ENCODE results near the gene RIMS4.

RIMS4 gene

GRCh38 chr20:44709380-44709779 lies 101.0 kb downstream of the RIMS4 start:
- Mint-ChIP-seq H3K4me1 (no peaks in the 10 kb centered on the region), H3K4me3 (no peak overlapping the region), H3K36me3 (ENCODE audit: low read depth) (no peaks in the 10 kb centered on the region), H3K9me3 (no peaks in the 10 kb centered on the region), H3K27ac (no peak overlapping the region), H3K27me3 (peaks cover under 1% of the 10 kb centered on the region)
- no peak for ATAC-seq
- no peak for DNase-seq

DNA sequence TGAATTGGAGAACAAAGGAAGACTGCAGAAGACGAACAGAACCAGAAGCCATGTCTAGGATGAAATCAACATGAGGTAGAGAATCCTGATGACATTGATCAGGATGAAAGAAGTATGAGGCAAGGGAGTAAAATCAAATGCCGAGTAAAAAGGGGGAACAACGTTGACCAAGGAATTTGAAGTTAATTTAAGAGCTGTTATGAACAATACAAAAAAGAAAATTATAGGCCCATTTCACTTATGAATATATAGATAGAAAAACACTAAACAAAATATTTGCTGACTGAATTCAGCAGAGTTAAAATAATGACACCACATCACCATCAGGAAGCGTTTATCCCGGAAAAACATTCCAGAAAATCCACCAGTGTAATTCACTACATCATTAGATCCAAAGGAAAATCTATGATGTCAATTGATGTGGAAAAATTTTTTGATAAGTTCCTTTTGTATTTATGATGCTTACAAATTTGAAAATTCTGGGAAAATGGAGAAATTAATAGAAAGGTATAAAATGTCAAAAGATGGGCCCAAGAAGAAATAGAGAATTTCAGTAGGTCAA lies 103.2 kb downstream of the RIMS4 start:
- Mint-ChIP-seq H3K27ac (no peak overlapping the region), H3K4me3 (no peak overlapping the region), H3K36me3 (ENCODE audit: low read depth) (no peaks in the 10 kb centered on the region), H3K27me3 (no peaks in the 10 kb centered on the region), H3K4me1 (no peaks in the 10 kb centered on the region), H3K9me3 (no peaks in the 10 kb centered on the region)
- no peak for DNase-seq
- no peak for ATAC-seq

DNA sequence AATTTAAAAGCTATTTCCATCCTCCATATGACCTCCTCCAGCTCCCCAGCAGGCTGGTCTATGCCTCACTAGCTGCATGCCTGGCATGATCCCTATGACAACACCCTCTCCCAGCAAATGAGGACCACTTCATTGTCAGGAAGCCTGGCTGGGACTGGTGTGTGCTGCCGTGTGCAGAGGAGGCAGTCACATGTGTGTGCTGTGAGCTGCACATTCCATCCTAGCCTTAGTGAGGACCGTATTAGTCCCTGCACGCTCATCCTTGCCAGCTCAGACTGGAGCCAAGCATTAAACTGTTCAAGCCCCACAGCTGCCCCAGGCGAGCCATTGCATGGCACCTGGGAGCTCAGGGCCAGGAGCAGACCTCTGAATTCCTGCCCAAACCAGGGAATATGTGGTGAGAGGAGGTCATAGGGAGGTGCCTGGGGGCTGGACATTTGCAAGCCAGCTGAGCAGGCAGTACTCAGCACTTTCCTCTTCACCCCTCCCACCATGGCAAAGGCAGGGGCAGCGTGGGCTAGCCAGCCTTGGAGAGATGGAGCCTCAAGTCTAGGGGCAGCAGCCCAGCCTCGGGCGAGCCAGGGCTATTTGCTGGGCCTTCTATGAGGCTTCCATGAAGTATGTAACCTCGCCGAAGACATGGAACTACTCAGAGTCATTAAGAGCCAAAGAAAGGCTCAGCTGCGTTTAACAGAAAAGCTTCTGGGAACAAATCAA lies 103.9 kb downstream of the RIMS4 start:
- Mint-ChIP-seq H3K4me3 (no peak overlapping the region), H3K4me1 (no peaks in the 10 kb centered on the region), H3K27me3 (no peaks in the 10 kb centered on the region), H3K9me3 (no peaks in the 10 kb centered on the region), H3K36me3 (ENCODE audit: low read depth) (no peaks in the 10 kb centered on the region), H3K27ac (no peak overlapping the region)
- DNase-seq (no peak), ATAC-seq (no peak)

DNA sequence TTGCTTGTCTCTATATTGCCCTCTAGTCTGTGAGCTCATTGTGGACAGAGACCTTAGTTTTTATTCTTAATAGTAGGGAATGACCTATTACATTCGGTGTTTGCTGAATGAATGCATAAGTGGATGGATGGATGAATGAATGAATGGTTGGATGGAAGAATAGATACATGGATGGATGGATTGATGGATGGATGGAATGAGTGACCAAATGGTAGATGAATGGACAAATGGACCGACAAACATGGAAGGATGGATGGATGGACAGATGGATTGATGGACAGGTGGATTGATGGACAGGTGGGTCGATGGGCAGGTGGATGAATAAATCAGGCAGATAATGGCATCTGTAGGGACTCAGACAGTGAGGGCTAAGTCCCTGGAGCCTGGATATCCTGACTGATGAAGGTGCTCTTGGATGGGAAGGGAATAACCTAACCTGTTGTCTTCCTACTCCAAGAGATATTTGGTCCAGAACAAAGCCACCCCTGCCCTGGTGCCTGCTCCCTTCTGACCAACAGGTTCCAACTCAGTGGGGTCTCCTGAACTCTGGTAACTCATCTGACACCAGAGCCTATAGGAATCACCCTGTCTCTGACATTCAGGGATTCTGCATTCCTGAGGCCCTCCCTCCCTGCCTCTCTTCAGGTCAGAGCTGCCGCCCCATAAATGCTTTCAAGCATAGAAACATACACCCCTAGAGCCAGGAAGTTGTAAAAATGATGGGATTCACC lies 104.8 kb downstream of the RIMS4 start:
- Mint-ChIP-seq H3K4me3 (no peak overlapping the region), H3K36me3 (ENCODE audit: low read depth) (no peaks in the 10 kb centered on the region), H3K4me1 (no peaks in the 10 kb centered on the region), H3K9me3 (no peaks in the 10 kb centered on the region), H3K27ac (no peak overlapping the region), H3K27me3 (no peaks in the 10 kb centered on the region)
- ATAC-seq, result no peak
- DNase-seq, result no peak

- no peak overlapping the region for H3K27ac Mint-ChIP-seq
- DNase-seq, result no peak
- no peak overlapping the region for H3K4me3 Mint-ChIP-seq
- no peaks in the 10 kb centered on the region for H3K36me3 Mint-ChIP-seq (ENCODE audit: low read depth)
- no peak for ATAC-seq
- H3K4me1 Mint-ChIP-seq, result no peaks in the 10 kb centered on the region
- no peaks in the 10 kb centered on the region for H3K27me3 Mint-ChIP-seq
- H3K9me3 Mint-ChIP-seq, result no peaks in the 10 kb centered on the region
Measured at GRCh38 chr20:44704551-44704971, 105.8 kb downstream of the RIMS4 start.

DNA sequence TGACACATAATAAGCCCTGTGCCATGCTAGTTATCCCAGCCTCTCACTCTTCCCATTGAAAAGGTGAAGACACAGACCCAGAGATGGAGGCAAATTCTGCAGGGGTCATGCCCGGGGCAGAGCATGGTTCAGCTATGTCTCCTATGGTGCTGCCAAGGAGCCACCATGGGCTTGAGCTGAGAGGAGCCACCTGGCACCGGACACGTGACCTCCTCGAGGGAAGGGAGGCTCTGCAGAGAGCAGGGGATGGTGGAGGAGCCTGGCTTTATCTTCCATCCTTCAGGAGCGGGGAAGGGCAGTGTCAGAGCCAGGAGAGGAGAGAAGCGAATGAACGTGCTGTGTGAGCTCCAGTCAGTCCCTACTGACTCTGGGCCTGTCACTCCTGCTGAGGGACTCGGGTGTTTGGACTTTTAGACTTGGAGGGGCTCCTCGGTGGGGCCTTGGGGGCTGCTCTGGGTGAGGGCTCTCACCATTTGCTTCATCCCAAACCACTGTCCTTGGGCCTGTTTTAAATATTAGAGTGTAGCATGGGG lies 106.3 kb downstream of the RIMS4 start:
- Mint-ChIP-seq H3K36me3 (ENCODE audit: low read depth) (no peaks in the 10 kb centered on the region), H3K9me3 (no peaks in the 10 kb centered on the region), H3K4me3 (no peak overlapping the region), H3K27ac (no peak overlapping the region), H3K27me3 (no peaks in the 10 kb centered on the region), H3K4me1 (no peaks in the 10 kb centered on the region)
- no peak for ATAC-seq
- DNase-seq, result no peak

DNA sequence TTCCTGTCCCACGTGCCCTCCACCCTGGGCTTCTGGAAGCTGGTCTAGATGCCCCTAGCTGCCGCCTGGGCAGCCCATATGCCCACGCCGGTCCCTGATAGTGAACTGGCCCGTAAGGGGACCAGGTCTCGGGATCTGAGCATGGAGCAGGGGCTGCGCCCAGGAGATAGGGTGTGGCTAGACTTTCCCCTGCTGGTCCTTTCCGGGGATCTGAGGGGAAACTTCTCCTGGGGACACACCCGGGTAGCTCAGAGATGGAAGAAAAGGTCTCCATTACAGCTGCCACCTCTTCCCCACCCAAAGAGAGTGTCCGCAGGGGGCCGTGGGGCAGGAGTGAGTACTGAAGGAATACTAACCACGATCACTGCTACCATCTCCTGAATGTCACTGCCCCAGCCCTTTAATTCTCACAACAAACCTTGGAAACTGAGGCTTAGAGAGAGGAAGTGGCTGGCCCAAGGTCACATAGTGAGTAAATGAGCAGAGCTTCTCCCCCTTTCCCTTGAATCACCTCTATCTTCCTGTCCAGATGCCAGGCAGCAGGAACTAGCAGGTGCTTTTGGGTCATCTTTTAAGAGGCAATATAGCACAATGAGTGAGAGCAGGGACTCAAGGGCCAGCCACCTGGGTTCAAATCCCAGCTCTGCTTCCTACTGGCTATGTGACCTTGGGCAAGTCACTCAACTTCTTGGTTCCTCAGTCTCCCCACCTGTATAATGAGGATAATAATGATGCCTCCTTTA lies 107.0 kb downstream of the RIMS4 start:
- no peak overlapping the region for H3K4me3 Mint-ChIP-seq
- H3K27ac Mint-ChIP-seq, result no peak overlapping the region
- H3K4me1 Mint-ChIP-seq, result no peaks in the 10 kb centered on the region
- no peak for DNase-seq
- no peaks in the 10 kb centered on the region for H3K27me3 Mint-ChIP-seq
- no peaks in the 10 kb centered on the region for H3K36me3 Mint-ChIP-seq (ENCODE audit: low read depth)
- ATAC-seq, result no peak
- H3K9me3 Mint-ChIP-seq, result no peaks in the 10 kb centered on the region

GRCh38 chr20:44702776-44703175 lies 107.6 kb downstream of the RIMS4 start:
- no peak overlapping the region for H3K27ac Mint-ChIP-seq
- ATAC-seq (no peak), DNase-seq (no peak)
- H3K9me3 Mint-ChIP-seq, result no peaks in the 10 kb centered on the region
- H3K4me1 Mint-ChIP-seq, result no peaks in the 10 kb centered on the region
- H3K4me3 Mint-ChIP-seq, result no peak overlapping the region
- no peaks in the 10 kb centered on the region for H3K27me3 Mint-ChIP-seq
- no peaks in the 10 kb centered on the region for H3K36me3 Mint-ChIP-seq (ENCODE audit: low read depth)

GRCh38 chr20:44701858-44702256 lies 108.5 kb downstream of the RIMS4 start:
- Mint-ChIP-seq H3K36me3 (ENCODE audit: low read depth) (no peaks in the 10 kb centered on the region), H3K4me3 (no peak overlapping the region), H3K4me1 (no peaks in the 10 kb centered on the region), H3K27ac (no peak overlapping the region), H3K9me3 (no peaks in the 10 kb centered on the region), H3K27me3 (no peaks in the 10 kb centered on the region)
- no peak for ATAC-seq
- no peak for DNase-seq
